Body of pancreas (tissue), 4 donors: Measurements from ENCODE around the gene GPX6. TPM values are rescaled to one million over a fixed set of nuclear protein-coding genes. Genes with fewer than 3 reads are reported as not detected.

Experiments used
- ATAC-seq: fragments of 150-250 bp; one replicate; pipeline ENCODE4 v1.9.1; 2016
- DNase-seq, 4 donors: peaks; one replicate each; pipeline ENCODE4 v3.0.0-alpha.2; 2019
- H3K27ac ChIP-seq, 4 donors: fragments of 200-600 bp; sonication (generic); 1 replicate in 3 of 4; 2 replicates in 1 of 4; pipeline versions ENCODE4 v1.5.1 to v1.6.1; 2016 to 2019; ENCODE audit warnings: mild to moderate bottlenecking in 1 of 4, mixed read lengths in 1 of 4, moderate library complexity in 1 of 4
- H3K27me3 ChIP-seq, 2 donors: fragments of 200-600 bp; sonication (generic); one replicate each; pipeline ENCODE4 v1.6.0; 2016; ENCODE audit warnings: mild to moderate bottlenecking in 1 of 2
- H3K36me3 ChIP-seq, 2 donors: fragments of 200-600 bp; sonication (generic); replicated peaks in 1 of 2; 2 replicates each; pipeline ENCODE4 v1.5.1; 2016; ENCODE audit warnings: low read depth in 2 of 2; ENCODE audit not compliant: insufficient read depth in 1 of 2
- H3K4me1 ChIP-seq: fragments of 200-600 bp; sonication (generic); one replicate; pipeline ENCODE4 v1.6.0; 2016
- H3K4me3 ChIP-seq, 2 donors: fragments of 200-600 bp; sonication (generic); 1 replicate in 1 of 2; 2 replicates in 1 of 2; pipeline ENCODE4 v1.5.1; 2016 to 2019
- H3K9me3 ChIP-seq, 3 donors: fragments of 200-600 bp; sonication (generic); 1 replicate in 2 of 3; 2 replicates in 1 of 3; pipeline ENCODE4 v1.5.1; 2016
- CTCF ChIP-seq, 7 experiments: fragments of 450-650 bp in 4 of 7; fragments of 200-600 bp in 3 of 7; sonication (generic) in 3 of 7; IDR thresholded peaks; one replicate each; pipeline ENCODE4 v1.5.1; 2016 to 2019; ENCODE audit warnings: antibody characterized with exemption in 7 of 7
- POLR2A ChIP-seq, 3 donors: fragments of 450-650 bp; IDR thresholded peaks; one replicate each; pipeline ENCODE4 v1.6.1; 2016; ENCODE audit warnings: antibody characterized with exemption in 3 of 3, mild to moderate bottlenecking in 2 of 3
- WGBS, 2 donors: methylation state at CpG; one replicate each; pipeline ENCODE4 v1.1.5; 2017; 5-methylcytosine and 5-hydroxymethylcytosine counted together
- intact Hi-C: fragments of 100-400 bp; cut with DNase I; formaldehyde crosslinking; loops from one replicate; pipeline ENCODE4 v1.15.1; 2023
- total RNA-seq, 2 donors: library from RNA; depleted of rRNA; stranded (reverse); fragments of >200 nt; gene quantifications; one replicate each; pipeline ENCODE4 v1.1.0, GENCODE V29; 2016

The GPX6 gene
- total RNA-seq, 2 donors from 2014 or later, result not detected

GRCh38 chr6:28490205-28490890, 25.2 kb downstream of the GPX6 start:
- no peak for TF ChIP-seq CTCF (IDR thresholded peaks at IDR 0.05)
- TF ChIP-seq POLR2A (IDR thresholded peaks at IDR 0.05), result no peak
- intact Hi-C loops, result no loop called here
- Histone ChIP-seq H3K9me3 (no peaks in the 10 kb centered on the region), H3K36me3 (no peaks in the 10 kb centered on the region), H3K4me1 (peaks cover 7% of the 10 kb centered on the region), H3K4me3 (no peak overlapping the region), H3K27me3 (peaks cover 0 to 22% of the 10 kb centered on the region in 2 donors), H3K27ac (no peak overlapping the region)
- DNase-seq (no peak), ATAC-seq (no peak)
- WGBS, 2 donors, result 11 to 12% methylated on average over 23 of the region's 23 CpGs

- intact Hi-C loops, result no loop called here
- Histone ChIP-seq H3K36me3 (no peaks in the 10 kb centered on the region), H3K27me3 (peaks cover 0 to 22% of the 10 kb centered on the region in 2 donors), H3K27ac (no peak overlapping the region), H3K4me3 (no peak overlapping the region), H3K4me1 (peaks cover 7% of the 10 kb centered on the region), H3K9me3 (no peaks in the 10 kb centered on the region)
- ATAC-seq (no peak), DNase-seq (peak in 3 of 4 donors; percentile 9 to 13 (median 12))
- 8 to 14% methylated on average over 23 to 40 of the region's 40 CpGs for WGBS, 2 donors
- TF ChIP-seq POLR2A (IDR thresholded peaks at IDR 0.05), result no peak
- no peak for TF ChIP-seq CTCF (IDR thresholded peaks at IDR 0.05)
These were observed 26.0 kb downstream of the GPX6 start for GRCh38 chr6:28489366-28490204.

GRCh38 chr6:28488916-28489365, 26.7 kb downstream of the GPX6 start:
- Histone ChIP-seq H3K36me3 (no peaks in the 10 kb centered on the region), H3K4me3 (no peak overlapping the region), H3K9me3 (no peaks in the 10 kb centered on the region), H3K27me3 (peaks cover 0 to 22% of the 10 kb centered on the region in 2 donors), H3K4me1 (peaks cover 7% of the 10 kb centered on the region), H3K27ac (no peak overlapping the region)
- intact Hi-C loops, result no loop called here
- TF ChIP-seq POLR2A (IDR thresholded peaks at IDR 0.05) (no peak), CTCF (IDR thresholded peaks at IDR 0.05) (no peak)
- no peak for DNase-seq
- 37 to 44% methylated on average over 14 of the region's 14 CpGs for WGBS, 2 donors
- ATAC-seq, result no peak

GRCh38 chr6:28486988-28487742, 28.4 kb downstream of the GPX6 start:
- Histone ChIP-seq H3K4me3 (no peak overlapping the region), H3K36me3 (no peaks in the 10 kb centered on the region), H3K4me1 (peaks cover 7% of the 10 kb centered on the region), H3K27ac (no peak overlapping the region), H3K9me3 (no peaks in the 10 kb centered on the region), H3K27me3 (peaks cover 0 to 21% of the 10 kb centered on the region in 2 donors)
- 47 to 50% methylated on average over 3 of the region's 3 CpGs for WGBS, 2 donors
- ATAC-seq (no peak), DNase-seq (no peak)
- TF ChIP-seq CTCF (IDR thresholded peaks at IDR 0.05) (no peak), POLR2A (IDR thresholded peaks at IDR 0.05) (no peak)
- intact Hi-C loops, result no loop called here
